Duodenal mucosa (tissue), 2 donors: Measurements from ENCODE around the gene ELK1.
A peak's percentile ranks its signal among the peaks of the same experiment; 100 is the strongest.
"Not testable (repeated sequence)": the region's sequence is repeated elsewhere in the genome, so short reads cannot be mapped to it uniquely, and the experiment has no call there.

Source experiments
- H3K27ac ChIP-seq: one replicate; pipeline ENCODE4 v1.7.0; 2013; ENCODE audit warnings: low read depth, low read length
- H3K27me3 ChIP-seq, 2 donors: one replicate each; pipeline ENCODE4 v1.7.0; 2013; ENCODE audit warnings: low read length in 2 of 2, control low read depth in 1 of 2; ENCODE audit not compliant: insufficient read depth in 2 of 2, control insufficient read depth in 1 of 2
- H3K36me3 ChIP-seq, 2 donors: one replicate each; pipeline ENCODE4 v1.7.0; 2013; ENCODE audit warnings: low read length in 2 of 2, control low read depth in 1 of 2; ENCODE audit not compliant: insufficient read depth in 2 of 2, control insufficient read depth in 1 of 2
- H3K4me1 ChIP-seq, 2 donors: one replicate each; pipeline ENCODE4 v1.7.0; 2013; ENCODE audit warnings: low read length in 2 of 2, control low read depth in 1 of 2; ENCODE audit not compliant: insufficient read depth in 2 of 2, control insufficient read depth in 1 of 2
- H3K4me3 ChIP-seq, 2 donors: one replicate each; pipeline ENCODE4 v1.7.0; 2013; ENCODE audit warnings: low read length in 2 of 2, low read depth in 1 of 2
- H3K9ac ChIP-seq, 2 donors: one replicate each; pipeline ENCODE4 v1.7.0; 2013; ENCODE audit warnings: low read length in 2 of 2, low read depth in 1 of 2
- H3K9me3 ChIP-seq, 2 donors: one replicate each; pipeline ENCODE4 v1.7.0; 2013; ENCODE audit warnings: low read length in 2 of 2, control low read depth in 1 of 2; ENCODE audit not compliant: control insufficient read depth in 1 of 2

The ELK1 gene, protein sequence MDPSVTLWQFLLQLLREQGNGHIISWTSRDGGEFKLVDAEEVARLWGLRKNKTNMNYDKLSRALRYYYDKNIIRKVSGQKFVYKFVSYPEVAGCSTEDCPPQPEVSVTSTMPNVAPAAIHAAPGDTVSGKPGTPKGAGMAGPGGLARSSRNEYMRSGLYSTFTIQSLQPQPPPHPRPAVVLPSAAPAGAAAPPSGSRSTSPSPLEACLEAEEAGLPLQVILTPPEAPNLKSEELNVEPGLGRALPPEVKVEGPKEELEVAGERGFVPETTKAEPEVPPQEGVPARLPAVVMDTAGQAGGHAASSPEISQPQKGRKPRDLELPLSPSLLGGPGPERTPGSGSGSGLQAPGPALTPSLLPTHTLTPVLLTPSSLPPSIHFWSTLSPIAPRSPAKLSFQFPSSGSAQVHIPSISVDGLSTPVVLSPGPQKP

DNA sequence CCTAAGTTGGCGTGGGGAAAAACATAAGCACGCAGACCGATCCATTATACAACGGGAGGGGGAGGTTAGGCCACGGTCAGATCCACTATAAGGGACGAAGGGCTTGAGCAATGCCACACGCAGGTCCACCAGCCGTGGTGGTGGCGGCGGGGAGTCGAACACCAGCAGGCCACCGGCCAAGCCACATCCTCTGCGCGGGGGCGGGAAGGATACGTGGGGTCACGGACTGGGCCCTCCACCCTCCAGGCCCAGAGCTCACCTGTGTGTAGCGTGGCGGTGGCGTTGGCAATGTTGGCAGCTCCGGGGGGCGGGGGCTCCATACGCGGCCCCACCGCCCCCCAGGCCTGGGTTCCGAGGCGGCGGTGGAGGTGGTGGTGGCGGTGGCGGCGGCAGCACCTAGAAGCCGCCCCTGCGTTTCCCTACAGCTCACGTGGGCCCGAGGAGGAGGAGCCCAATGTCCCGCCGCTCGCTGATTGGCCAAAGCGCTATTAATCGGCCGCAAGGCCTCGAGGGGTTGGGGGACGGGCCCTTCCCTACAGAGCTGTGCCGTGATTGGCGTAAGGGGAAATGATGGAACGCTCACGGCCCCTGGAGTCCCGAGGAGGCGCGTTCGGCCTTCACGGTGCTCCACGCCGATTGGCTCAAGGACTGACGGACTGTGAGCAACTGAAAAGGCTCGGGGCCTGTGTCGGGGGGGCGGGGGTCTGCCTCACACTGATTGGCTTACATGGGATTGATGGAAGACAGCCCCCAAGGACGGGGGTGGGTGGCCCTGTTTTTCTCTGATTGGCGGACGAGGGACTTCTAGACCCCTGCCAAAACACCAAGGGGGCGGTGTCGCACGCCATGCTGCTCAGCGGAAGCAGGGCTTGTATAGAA, at the start of gene ELK1:
Gene ELK1 (minus strand): TSS at position 400 of the 879 bp plus-strand sequence. CDS start 9,122 bp downstream, outside the sequence.
- Histone ChIP-seq H3K4me1 (peaks cover 19 to 21% of the 10 kb centered on the region in 2 donors), H3K27me3 (no peaks in the 10 kb centered on the region), H3K9ac (peak within 1 kb of the TSS; percentile 84), H3K27ac (peak within 1 kb of the TSS; percentile 75), H3K4me3 (peak within 1 kb of the TSS; percentile 83), H3K36me3 (peaks cover 0 to 13% of the 10 kb centered on the region in 2 donors), H3K9me3 (no peaks in the 10 kb centered on the region)

DNA sequence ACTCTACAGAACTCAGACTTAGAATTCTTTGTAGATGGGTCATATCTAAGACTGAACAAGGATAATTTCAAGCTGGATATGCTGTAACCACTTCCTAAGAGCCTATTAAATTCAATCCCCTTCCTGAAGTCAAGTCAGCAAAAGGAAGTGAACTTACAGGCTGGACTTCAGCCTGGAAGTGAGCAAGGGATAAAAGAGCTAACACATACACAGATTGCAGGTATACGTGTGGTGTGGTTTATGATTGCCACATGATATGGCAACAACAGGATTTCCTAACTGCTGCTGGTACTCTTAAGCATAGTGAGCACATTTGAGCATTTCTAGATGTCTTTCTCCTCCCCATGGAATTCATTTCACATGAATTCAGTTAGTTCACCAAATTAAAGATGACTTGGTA, 46.8 kb upstream of the ELK1 start:
- Histone ChIP-seq H3K4me3 (no peak overlapping the region), H3K36me3 (no peaks in the 10 kb centered on the region), H3K27me3 (no peaks in the 10 kb centered on the region), H3K4me1 (no peaks in the 10 kb centered on the region), H3K9me3 (no peaks in the 10 kb centered on the region), H3K9ac (no peak overlapping the region), H3K27ac (no peak overlapping the region)

DNA sequence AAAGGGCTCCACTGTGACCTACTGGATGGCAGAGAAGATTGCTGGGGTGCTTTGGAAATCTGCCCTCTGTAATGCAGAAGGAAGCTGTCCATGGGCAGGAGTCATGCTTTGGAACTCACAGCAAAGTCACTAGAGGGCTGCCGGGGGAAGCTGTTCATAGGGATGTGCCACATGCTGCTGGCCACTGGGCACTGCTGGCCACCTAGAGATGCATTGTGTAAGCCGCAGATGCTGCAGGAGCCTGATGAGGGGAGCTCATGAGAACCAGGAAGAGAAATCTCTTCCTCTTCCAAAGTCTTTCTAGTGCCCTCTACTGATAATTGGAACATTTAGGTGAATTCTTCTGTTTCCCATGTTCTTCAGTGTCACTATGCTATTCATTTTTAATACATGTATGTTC, 39.8 kb upstream of the ELK1 start:
- Histone ChIP-seq H3K4me3 (no peak overlapping the region), H3K27ac (no peak overlapping the region), H3K4me1 (no peaks in the 10 kb centered on the region), H3K36me3 (no peaks in the 10 kb centered on the region), H3K9ac (no peak overlapping the region), H3K9me3 (no peaks in the 10 kb centered on the region), H3K27me3 (no peaks in the 10 kb centered on the region)

DNA sequence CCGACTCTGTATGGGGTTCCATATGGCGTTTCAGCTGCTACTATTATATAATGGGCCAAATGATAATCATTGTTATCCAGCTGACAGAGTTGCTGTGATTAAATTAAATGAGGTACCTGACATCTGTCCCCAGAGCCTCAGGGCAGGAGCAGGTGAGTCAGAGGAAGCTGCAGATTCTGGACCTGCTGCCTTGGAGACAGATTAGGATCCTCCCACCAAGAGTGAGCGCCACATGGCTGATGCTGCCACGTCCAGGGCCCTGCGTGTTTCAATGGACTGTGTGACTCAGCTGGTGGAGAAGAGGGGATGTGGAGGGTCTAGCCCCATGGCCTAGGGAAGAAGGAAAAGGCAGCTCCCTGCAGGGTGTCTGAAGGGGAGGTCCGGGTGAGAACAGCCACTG, 36.9 kb upstream of the ELK1 start:
- H3K27ac ChIP-seq = no peak overlapping the region
- H3K9me3 ChIP-seq = no peaks in the 10 kb centered on the region
- H3K36me3 ChIP-seq = no peaks in the 10 kb centered on the region
- H3K4me3 ChIP-seq = no peak overlapping the region
- H3K9ac ChIP-seq = no peak overlapping the region
- no peaks in the 10 kb centered on the region for H3K27me3 ChIP-seq
- H3K4me1 ChIP-seq = no peaks in the 10 kb centered on the region

DNA sequence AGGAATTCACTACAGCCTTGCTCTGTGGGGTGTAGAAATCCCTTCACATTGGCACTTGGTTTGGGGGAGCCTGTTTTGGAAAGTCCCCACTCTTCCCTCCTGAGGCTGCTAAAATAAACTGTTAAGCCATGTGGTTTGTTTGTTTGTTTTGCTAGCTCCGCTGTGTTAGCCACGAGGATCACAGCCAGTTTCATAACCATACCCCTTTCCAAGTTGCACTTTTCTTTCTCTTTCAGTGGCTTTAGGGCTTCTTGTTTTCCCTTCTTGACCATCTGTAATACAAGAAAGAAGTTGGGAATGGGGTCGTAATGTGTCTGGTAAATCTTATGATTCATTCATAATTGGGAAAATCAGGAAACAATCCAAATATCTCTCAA, 33.5 kb upstream of the ELK1 start:
- Histone ChIP-seq H3K9ac (no peak overlapping the region), H3K27me3 (no peaks in the 10 kb centered on the region), H3K4me1 (no peaks in the 10 kb centered on the region), H3K4me3 (no peak overlapping the region), H3K9me3 (no peaks in the 10 kb centered on the region), H3K27ac (no peak overlapping the region), H3K36me3 (no peaks in the 10 kb centered on the region)

DNA sequence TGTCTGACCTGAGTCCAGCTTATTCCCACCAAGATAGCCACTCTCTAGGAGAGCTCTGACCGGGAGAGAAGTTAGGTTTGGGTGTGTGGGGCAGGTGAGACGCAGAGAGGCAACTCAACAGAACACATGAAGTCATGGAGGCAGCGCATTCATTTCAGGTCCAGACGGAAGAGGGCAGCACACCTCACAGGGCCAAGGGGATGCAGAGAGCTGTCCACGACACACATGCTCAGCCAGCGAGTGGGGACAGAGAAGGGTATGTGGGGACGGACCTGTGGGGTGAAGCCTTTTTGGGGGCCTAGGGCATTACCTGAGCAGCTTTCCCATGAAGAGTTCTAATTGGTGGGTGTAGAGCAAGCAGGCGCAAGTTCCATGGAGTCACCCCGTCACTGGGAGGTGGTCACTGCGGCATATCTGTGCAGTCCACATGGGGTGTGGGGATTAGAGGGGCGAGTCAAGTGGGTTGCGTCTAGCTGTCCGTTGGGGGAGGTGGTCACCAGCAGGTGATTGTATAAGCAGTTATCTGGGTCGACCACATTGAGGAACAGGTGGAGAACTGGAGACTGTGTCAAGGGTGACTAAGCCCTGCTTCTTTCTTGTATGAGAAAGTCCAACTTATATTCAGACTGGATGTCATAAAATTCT, 32.9 kb upstream of the ELK1 start:
- no peaks in the 10 kb centered on the region for H3K27me3 ChIP-seq
- no peaks in the 10 kb centered on the region for H3K9me3 ChIP-seq
- no peak overlapping the region for H3K9ac ChIP-seq
- no peak overlapping the region for H3K4me3 ChIP-seq
- no peaks in the 10 kb centered on the region for H3K36me3 ChIP-seq
- H3K4me1 ChIP-seq = no peaks in the 10 kb centered on the region
- no peak overlapping the region for H3K27ac ChIP-seq

DNA sequence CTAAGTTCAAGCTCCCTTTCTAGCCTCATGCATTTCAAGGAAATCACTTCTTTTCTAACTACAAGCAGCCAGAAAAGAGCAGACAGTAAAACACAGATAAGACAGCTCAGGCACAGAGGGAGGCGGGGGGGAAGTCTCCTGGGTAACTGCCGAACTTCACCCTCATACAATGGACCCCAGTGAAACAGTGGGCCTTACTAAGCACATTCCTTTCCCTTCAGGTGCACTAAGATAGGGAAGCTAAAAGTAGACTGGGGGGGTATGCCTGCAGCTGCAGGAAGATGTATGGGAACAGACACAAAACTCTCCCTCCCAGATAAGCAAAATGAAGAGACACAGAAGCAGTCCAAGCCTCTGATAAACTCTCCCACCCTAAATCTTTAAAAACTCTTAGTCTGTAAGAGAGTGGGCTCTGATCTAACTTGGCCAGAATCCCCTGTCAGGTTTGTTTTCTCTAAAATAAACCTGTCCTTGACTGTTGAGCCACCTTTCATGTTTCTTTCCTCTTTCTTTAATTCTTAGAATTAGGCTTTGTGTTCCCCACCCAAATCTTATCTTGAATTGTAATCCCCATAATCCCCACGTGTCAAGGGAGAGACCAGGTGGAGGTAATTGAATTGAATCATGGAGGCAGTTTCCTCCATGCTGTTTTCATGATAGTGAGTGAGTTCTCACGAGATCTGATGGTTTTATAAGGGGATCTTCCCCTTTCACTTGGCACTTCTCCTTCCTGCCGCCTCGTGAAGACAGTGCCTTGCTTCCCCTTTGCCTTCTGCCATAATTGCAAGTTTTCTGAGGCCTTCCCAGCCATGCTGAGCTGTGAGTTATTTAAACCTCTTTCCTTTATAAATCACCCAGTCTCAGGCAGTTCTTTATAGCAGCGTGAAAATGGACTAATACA, 25.8 kb upstream of the ELK1 start:
- not testable (repeated sequence) for H3K9me3 ChIP-seq, H3K36me3 ChIP-seq, H3K27ac ChIP-seq, H3K4me1 ChIP-seq, H3K9ac ChIP-seq, H3K27me3 ChIP-seq, H3K4me3 ChIP-seq

DNA sequence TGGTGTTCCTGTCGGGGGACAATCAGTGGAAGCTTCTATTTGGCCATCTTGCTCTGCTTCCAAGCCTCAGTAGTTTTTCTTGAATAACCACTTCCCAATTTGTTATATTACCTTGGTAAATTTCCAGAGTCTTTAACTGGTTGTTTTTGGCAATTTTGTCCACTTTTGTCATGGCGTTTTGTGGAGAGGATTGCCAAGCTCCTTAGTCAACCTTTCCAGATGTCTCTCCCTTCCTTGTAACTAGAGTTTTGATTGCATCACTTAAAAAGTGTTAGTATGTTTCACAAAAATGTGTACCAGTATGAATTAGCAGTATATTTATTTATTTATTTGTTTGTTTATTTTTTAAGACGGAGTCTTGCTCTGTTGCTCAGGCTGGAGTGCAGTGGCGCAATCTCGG, 24.4 kb upstream of the ELK1 start:
- Histone ChIP-seq H3K9me3 (no peaks in the 10 kb centered on the region), H3K4me1 (no peaks in the 10 kb centered on the region), H3K36me3 (no peaks in the 10 kb centered on the region), H3K27me3 (no peaks in the 10 kb centered on the region), H3K27ac (no peak overlapping the region), H3K4me3 (no peak overlapping the region), H3K9ac (no peak overlapping the region)

DNA sequence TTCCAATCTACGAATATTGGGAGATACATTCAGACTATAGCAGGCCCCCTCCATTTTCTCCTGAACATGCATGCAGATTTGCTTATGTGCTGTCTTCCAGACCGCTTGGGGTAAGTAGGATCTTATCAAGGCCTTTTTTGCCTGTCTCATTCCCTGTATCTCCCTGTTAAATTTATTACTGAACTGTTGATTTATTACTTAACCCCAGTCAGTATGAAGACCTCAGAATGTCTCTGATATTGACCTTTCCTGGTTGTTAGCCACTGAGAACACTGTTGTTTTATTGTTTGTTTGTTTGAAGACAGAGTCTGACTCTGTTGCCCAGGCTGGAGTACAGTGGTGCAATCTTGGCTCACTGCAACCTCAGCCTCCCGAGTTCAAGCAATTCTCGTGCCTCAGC, 15.4 kb upstream of the ELK1 start:
- not testable (repeated sequence) for H3K9ac ChIP-seq, H3K36me3 ChIP-seq, H3K27ac ChIP-seq, H3K27me3 ChIP-seq, H3K4me3 ChIP-seq, H3K4me1 ChIP-seq, H3K9me3 ChIP-seq
